Neural progenitor cell (in vitro differentiated cells): Measurements from ENCODE around the gene BLOC1S3. TPM values are rescaled to one million over a fixed set of nuclear protein-coding genes. Genes with fewer than 3 reads are reported as not detected.

ENCODE experiments used
- DNase-seq: peaks from one replicate; pipeline ENCODE4 v3.0.0-alpha.2; 2016; ENCODE audit warnings: low spot score
- H2AFZ ChIP-seq: fragments of 200-600 bp; sonication (generic); replicated peaks from 2 replicates; pipeline ENCODE4 v1.6.1; 2016; ENCODE audit warnings: antibody characterized with exemption
- H3F3A ChIP-seq: fragments of 200-600 bp; sonication (generic); 2 replicates; pipeline ENCODE4 v1.6.1; 2016; ENCODE audit warnings: antibody characterized with exemption, low read depth
- H3K27ac ChIP-seq: fragments of 200-600 bp; sonication (generic); 2 replicates; pipeline ENCODE4 v1.5.1; 2016; ENCODE audit warnings: mild to moderate bottlenecking
- H3K27me3 ChIP-seq: fragments of 200-600 bp; sonication (generic); 2 replicates; pipeline ENCODE4 v1.6.1; 2016; ENCODE audit warnings: mild to moderate bottlenecking, moderate library complexity
- H3K36me3 ChIP-seq: fragments of 200-600 bp; sonication (generic); 2 replicates; pipeline ENCODE4 v1.5.1; 2016
- H3K4me1 ChIP-seq: fragments of 200-600 bp; sonication (generic); 2 replicates; pipeline ENCODE4 v1.6.1; 2016; ENCODE audit warnings: mixed run types
- H3K4me2 ChIP-seq: fragments of 200-600 bp; sonication (generic); 2 replicates; pipeline ENCODE4 v1.6.1; 2016
- H3K4me3 ChIP-seq: fragments of 200-600 bp; sonication (generic); 2 replicates; pipeline ENCODE4 v1.5.1; 2016
- H3K79me2 ChIP-seq: fragments of 200-600 bp; sonication (generic); 2 replicates; pipeline ENCODE4 v1.6.1; 2016; ENCODE audit warnings: low read depth
- H3K9ac ChIP-seq: fragments of 200-600 bp; sonication (generic); 2 replicates; pipeline ENCODE4 v1.6.1; 2016
- H3K9me3 ChIP-seq: fragments of 200-600 bp; sonication (generic); 2 replicates; pipeline ENCODE4 v1.5.1; 2016; ENCODE audit warnings: low read depth
- H4K20me1 ChIP-seq: fragments of 200-600 bp; sonication (generic); 2 replicates; pipeline ENCODE4 v1.6.1; 2016; ENCODE audit warnings: low read depth
- H3K27ac Mint-ChIP-seq: 3 replicates; pipeline ENCODE4 v1.8.0; 2021; ENCODE audit warnings: mixed read lengths
- H3K27me3 Mint-ChIP-seq: 2 replicates; pipeline ENCODE4 v1.8.0; 2022; ENCODE audit warnings: low read depth, mild to moderate bottlenecking, inconsistent platforms, moderate library complexity, mixed read lengths; ENCODE audit not compliant: insufficient read depth
- H3K36me3 Mint-ChIP-seq: 3 replicates; pipeline ENCODE4 v1.8.0; 2021; ENCODE audit warnings: mixed read lengths
- H3K4me1 Mint-ChIP-seq: 3 replicates; pipeline ENCODE4 v1.8.0; 2021; ENCODE audit warnings: mixed read lengths
- H3K4me3 Mint-ChIP-seq: 3 replicates; pipeline ENCODE4 v1.8.0; 2021; ENCODE audit warnings: mild to moderate bottlenecking, moderate library complexity, mixed read lengths
- H3K9me3 Mint-ChIP-seq: 3 replicates; pipeline ENCODE4 v1.8.0; 2020; ENCODE audit warnings: mixed read lengths
- EZH2 ChIP-seq: fragments of 200-600 bp; sonication (generic); IDR thresholded peaks from 2 replicates; pipeline ENCODE4 v1.6.1; 2017; ENCODE audit warnings: antibody characterized with exemption, mild to moderate bottlenecking, moderate library complexity
- EZH2phosphoT487 ChIP-seq: fragments of 200-600 bp; sonication (generic); IDR thresholded peaks from 2 replicates; pipeline ENCODE4 v1.6.1; 2017; ENCODE audit warnings: antibody characterized with exemption
- total RNA-seq: library from RNA; depleted of rRNA; stranded (reverse); fragments of >200 nt; gene quantifications from 2 replicates; pipeline ENCODE4 v1.2.3, GENCODE V29; 2015; ENCODE audit warnings: low replicate concordance
- TF ChIP-seq, protein P1 (sequence below): fragments of 200-600 bp; sonication (generic); IDR thresholded peaks from 2 replicates; pipeline ENCODE4 v1.5.1; 2017; ENCODE audit warnings: antibody characterized with exemption, mild to moderate bottlenecking

The BLOC1S3 gene
- total RNA-seq, 1 donor from 2014 or later = 2.0 TPM

DNA sequence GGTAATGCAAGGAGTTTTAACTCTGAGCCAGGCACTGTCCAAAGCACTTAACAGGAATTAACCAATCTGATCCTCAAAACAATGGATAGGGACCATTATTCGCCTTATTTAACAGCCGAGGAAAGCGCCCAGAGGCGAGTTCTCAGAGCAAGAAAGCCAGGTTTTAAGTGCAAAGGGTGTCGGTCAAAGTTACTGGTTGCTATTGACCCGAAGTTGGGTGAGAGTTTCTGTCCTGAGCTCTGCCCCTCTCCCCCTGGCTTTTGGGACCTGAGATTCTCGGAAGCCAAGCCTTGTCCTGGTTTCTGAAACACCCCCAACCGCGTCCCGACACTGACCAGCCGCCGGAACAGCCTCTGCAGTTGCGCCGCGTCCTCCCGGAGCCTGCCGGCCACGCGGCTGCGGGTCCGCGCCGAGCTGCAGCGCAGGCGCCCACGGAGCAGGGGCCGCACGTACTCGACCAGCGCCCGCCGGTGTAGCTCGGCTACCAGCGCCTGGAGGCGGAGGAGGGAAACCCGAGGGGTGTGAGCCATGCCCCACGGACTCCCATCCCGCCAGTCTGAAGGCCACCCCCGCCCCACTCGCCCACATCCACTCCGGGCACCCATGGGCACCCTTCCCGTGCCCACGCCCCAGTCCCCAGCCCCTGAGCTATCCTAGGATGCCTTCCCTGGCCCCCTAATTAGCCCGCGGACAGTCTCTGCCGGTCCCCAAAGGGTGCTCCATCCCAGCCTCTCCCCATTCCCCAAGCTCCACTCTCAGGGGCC, 38.8 kb downstream of the BLOC1S3 start:
- Histone ChIP-seq H4K20me1 (peaks cover 13% of the 10 kb centered on the region), H3K27me3 (peaks cover 95% of the 10 kb centered on the region), H3K79me2 (no peaks in the 10 kb centered on the region), H2AFZ (peak overlapping the region; percentile 4), H3K27ac (no peak overlapping the region), H3K9me3 (no peaks in the 10 kb centered on the region), H3K4me2 (peak overlapping the region; percentile 57), H3K4me1 (no peaks in the 10 kb centered on the region), H3K4me3 (peak overlapping the region; percentile 22), H3F3A (no peaks in the 10 kb centered on the region), H3K36me3 (no peaks in the 10 kb centered on the region), H3K9ac (no peak overlapping the region)
- peak overlapping the region; percentile 68 for H3K4me3 Mint-ChIP-seq
- peaks cover 43% of the 10 kb centered on the region for H3K27me3 Mint-ChIP-seq
- H3K27ac Mint-ChIP-seq = no peak overlapping the region
- H3K36me3 Mint-ChIP-seq = no peaks in the 10 kb centered on the region
- no peaks in the 10 kb centered on the region for H3K9me3 Mint-ChIP-seq
- TF ChIP-seq EZH2 = peak; percentile 92
- TF ChIP-seq, protein P1, sequence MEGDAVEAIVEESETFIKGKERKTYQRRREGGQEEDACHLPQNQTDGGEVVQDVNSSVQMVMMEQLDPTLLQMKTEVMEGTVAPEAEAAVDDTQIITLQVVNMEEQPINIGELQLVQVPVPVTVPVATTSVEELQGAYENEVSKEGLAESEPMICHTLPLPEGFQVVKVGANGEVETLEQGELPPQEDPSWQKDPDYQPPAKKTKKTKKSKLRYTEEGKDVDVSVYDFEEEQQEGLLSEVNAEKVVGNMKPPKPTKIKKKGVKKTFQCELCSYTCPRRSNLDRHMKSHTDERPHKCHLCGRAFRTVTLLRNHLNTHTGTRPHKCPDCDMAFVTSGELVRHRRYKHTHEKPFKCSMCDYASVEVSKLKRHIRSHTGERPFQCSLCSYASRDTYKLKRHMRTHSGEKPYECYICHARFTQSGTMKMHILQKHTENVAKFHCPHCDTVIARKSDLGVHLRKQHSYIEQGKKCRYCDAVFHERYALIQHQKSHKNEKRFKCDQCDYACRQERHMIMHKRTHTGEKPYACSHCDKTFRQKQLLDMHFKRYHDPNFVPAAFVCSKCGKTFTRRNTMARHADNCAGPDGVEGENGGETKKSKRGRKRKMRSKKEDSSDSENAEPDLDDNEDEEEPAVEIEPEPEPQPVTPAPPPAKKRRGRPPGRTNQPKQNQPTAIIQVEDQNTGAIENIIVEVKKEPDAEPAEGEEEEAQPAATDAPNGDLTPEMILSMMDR = no peak
- TF ChIP-seq EZH2phosphoT487 = peak; percentile 94
- peaks cover 11% of the 10 kb centered on the region for H3K4me1 Mint-ChIP-seq
- peak; percentile 51 for DNase-seq

DNA sequence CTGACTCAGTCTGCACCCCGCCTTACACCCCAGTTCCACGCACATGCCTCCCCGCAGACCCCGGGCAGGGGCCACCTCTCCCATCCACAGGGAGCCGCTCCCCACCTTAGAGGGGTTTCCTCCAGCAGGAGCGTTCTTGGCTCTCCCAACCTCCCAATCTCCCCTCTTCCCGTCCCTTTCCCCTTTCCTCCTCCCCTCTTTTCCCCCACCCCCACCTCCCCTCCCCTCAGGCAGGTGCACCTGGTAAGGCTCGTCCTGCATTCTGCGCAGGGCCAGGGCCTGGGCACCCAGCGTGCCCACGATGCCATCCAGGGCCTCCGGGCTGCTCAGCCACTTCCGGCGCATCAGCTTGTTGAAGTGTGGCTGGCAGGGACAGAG, 39.4 kb downstream of the BLOC1S3 start:
- Histone ChIP-seq H3K27me3 (peaks cover 99% of the 10 kb centered on the region), H3K4me2 (peak overlapping the region; percentile 57), H3K9ac (no peak overlapping the region), H3K36me3 (no peaks in the 10 kb centered on the region), H3K4me3 (no peak overlapping the region), H3K27ac (no peak overlapping the region), H3F3A (no peaks in the 10 kb centered on the region), H3K4me1 (no peaks in the 10 kb centered on the region), H3K9me3 (no peaks in the 10 kb centered on the region), H4K20me1 (peaks cover 13% of the 10 kb centered on the region), H2AFZ (no peak overlapping the region), H3K79me2 (no peaks in the 10 kb centered on the region)
- Mint-ChIP-seq H3K36me3 (no peaks in the 10 kb centered on the region), H3K4me1 (peaks cover 11% of the 10 kb centered on the region), H3K27ac (no peak overlapping the region), H3K4me3 (no peak overlapping the region), H3K27me3 (peaks cover 43% of the 10 kb centered on the region), H3K9me3 (no peaks in the 10 kb centered on the region)
- TF ChIP-seq EZH2 (peak; percentile 14), EZH2phosphoT487 (peak; percentile 52)
- TF ChIP-seq, protein P1 = no peak
- no peak for DNase-seq

DNA sequence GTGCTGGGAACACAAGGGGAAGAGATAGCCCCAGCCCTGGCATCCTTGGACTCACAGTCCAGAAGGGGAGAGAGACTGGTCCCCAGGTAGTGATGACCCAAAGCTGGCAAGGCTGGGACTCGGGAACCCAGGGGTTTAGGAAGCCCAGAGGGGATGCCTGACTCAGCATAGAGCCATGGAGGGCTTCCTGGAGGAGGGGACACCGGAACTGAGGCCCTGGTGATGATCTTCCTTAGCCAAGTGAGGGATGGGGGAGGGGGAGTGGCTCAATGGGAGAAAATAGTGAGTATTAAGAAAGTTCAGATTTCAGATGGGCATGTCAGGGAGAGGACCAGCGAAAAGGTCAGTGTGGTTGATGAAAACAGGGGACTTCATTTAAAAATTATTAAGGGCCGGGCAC, 39.8 kb downstream of the BLOC1S3 start:
- Histone ChIP-seq H3K4me1 (no peaks in the 10 kb centered on the region), H4K20me1 (peaks cover 13% of the 10 kb centered on the region), H2AFZ (no peak overlapping the region), H3K4me2 (no peak overlapping the region), H3K4me3 (no peak overlapping the region), H3K9me3 (no peaks in the 10 kb centered on the region), H3K27ac (no peak overlapping the region), H3F3A (no peaks in the 10 kb centered on the region), H3K36me3 (no peaks in the 10 kb centered on the region), H3K9ac (no peak overlapping the region), H3K79me2 (no peaks in the 10 kb centered on the region), H3K27me3 (peaks cover 99% of the 10 kb centered on the region)
- Mint-ChIP-seq H3K4me3 (no peak overlapping the region), H3K4me1 (peaks cover 11% of the 10 kb centered on the region), H3K9me3 (no peaks in the 10 kb centered on the region), H3K36me3 (no peaks in the 10 kb centered on the region), H3K27ac (no peak overlapping the region), H3K27me3 (peaks cover 43% of the 10 kb centered on the region)
- no peak for DNase-seq
- TF ChIP-seq, protein P1 = no peak
- TF ChIP-seq EZH2 = no peak
- TF ChIP-seq EZH2phosphoT487 = no peak
